Sigmoid colon (tissue), 7 donors: Measurements from ENCODE around the gene BCAS1. TPM values are rescaled to one million over a fixed set of nuclear protein-coding genes. Genes with fewer than 3 reads are reported as not detected.

Experiments
- DNase-seq: peaks from one replicate; pipeline ENCODE4 v3.0.0-alpha.2; 2019
- H3K27ac ChIP-seq, 4 donors: fragments of 200-600 bp; sonication (generic); one replicate each; pipeline ENCODE4 v1.5.1; 2016 to 2019; ENCODE audit warnings: mild to moderate bottlenecking in 1 of 4
- H3K27me3 ChIP-seq, 3 donors: fragments of 200-600 bp; sonication (generic); one replicate each; pipeline ENCODE4 v1.5.1; 2019; ENCODE audit warnings: mild to moderate bottlenecking in 1 of 3
- H3K36me3 ChIP-seq, 4 donors: fragments of 200-600 bp; sonication (generic); one replicate each; pipeline ENCODE4 v1.5.1; 2016 to 2019
- H3K4me1 ChIP-seq, 4 donors: fragments of 200-600 bp; sonication (generic); one replicate each; pipeline ENCODE4 v1.5.1; 2017 to 2019
- H3K4me3 ChIP-seq, 4 donors: fragments of 200-600 bp; sonication (generic); one replicate each; pipeline ENCODE4 v1.5.1; 2017 to 2019; ENCODE audit warnings: mild to moderate bottlenecking in 2 of 4, moderate library complexity in 1 of 4
- H3K9me3 ChIP-seq, 4 donors: fragments of 200-600 bp in 3 of 4; sonication (generic) in 3 of 4; one replicate each; pipeline versions ENCODE4 v1.5.1 to v1.6.1; 2013 to 2019
- CTCF ChIP-seq, 4 experiments: fragments of 450-650 bp in 3 of 4; fragments of 200-600 bp in 1 of 4; IDR thresholded peaks; one replicate each; pipeline ENCODE4 v1.5.1; 2016 to 2019; ENCODE audit warnings: antibody characterized with exemption in 4 of 4, mild to moderate bottlenecking in 3 of 4, moderate library complexity in 2 of 4
- EP300 ChIP-seq, 4 donors: sonication (generic); formaldehyde crosslinking; IDR thresholded peaks; one replicate each; pipeline ENCODE4 v1.6.1; 2017; ENCODE audit warnings: antibody characterized with exemption in 4 of 4
- POLR2A ChIP-seq, 2 donors: fragments of 450-650 bp; IDR thresholded peaks; one replicate each; pipeline ENCODE4 v1.6.1; 2016; ENCODE audit warnings: antibody characterized with exemption in 2 of 2, mild to moderate bottlenecking in 2 of 2, moderate library complexity in 2 of 2
- POLR2AphosphoS5 ChIP-seq, 4 donors: sonication (generic); formaldehyde crosslinking; IDR thresholded peaks; one replicate each; pipeline ENCODE4 v1.6.1; 2017; ENCODE audit warnings: antibody characterized with exemption in 4 of 4
- WGBS, 2 donors: extraction: QIAGEN DNeasy Blood & Tissue Kit; methylation state at CpG; one replicate each; pipeline ENCODE4 v1.1.7; 2013; 5-methylcytosine and 5-hydroxymethylcytosine counted together
- intact Hi-C: fragments of 100-400 bp; cut with DNase I; formaldehyde crosslinking; loops from one replicate; pipeline ENCODE4 v1.15.1; 2023
- polyA plus RNA-seq, 3 donors: library from polyadenylated mRNA; stranded (reverse); fragments of 200-250 nt; gene quantifications; one replicate each; pipeline ENCODE4 v1.2.3, GENCODE V29; 2013
- total RNA-seq, 4 donors: library from RNA; depleted of rRNA; stranded (reverse); fragments of >200 nt; gene quantifications; one replicate each; pipeline ENCODE4 v1.1.0, GENCODE V29; 2016
- donor health status: healthy with polysubstance abuse.
- donor health status: Bipolar disorder and iron deficiency.
- donor health status: healthy.

Gene BCAS1
- total and polyA plus RNA-seq, 7 donors: 0.71 to 198 (median 35.4) TPM; not detected in 2

GRCh38 chr20:54111460-54111859 is 41.1 kb upstream of the BCAS1 start:
- H3K27ac ChIP-seq: no peak overlapping the region
- WGBS, 2 donors: 87 to 94% methylated on average over 2 of the region's 2 CpGs
- DNase-seq: no peak
- no peaks in the 10 kb centered on the region for H3K9me3 ChIP-seq
- no peak for TF ChIP-seq CTCF (IDR thresholded peaks at IDR 0.05)
- TF ChIP-seq EP300 (IDR thresholded peaks at IDR 0.05): no peak
- no peak for TF ChIP-seq POLR2A (IDR thresholded peaks at IDR 0.05)
- no peak for TF ChIP-seq POLR2AphosphoS5 (IDR thresholded peaks at IDR 0.05)
- no peaks in the 10 kb centered on the region for H3K36me3 ChIP-seq
- intact Hi-C loops: no loop called here
- H3K27me3 ChIP-seq: no peaks in the 10 kb centered on the region
- H3K4me3 ChIP-seq: no peak overlapping the region
- H3K4me1 ChIP-seq: no peaks in the 10 kb centered on the region

GRCh38 chr20:54110457-54110856 is 40.1 kb upstream of the BCAS1 start:
- no peak overlapping the region for H3K27ac ChIP-seq
- H3K4me1 ChIP-seq: no peaks in the 10 kb centered on the region
- WGBS, 2 donors: 16 to 54% methylated on average over 3 of the region's 3 CpGs
- H3K4me3 ChIP-seq: no peak overlapping the region
- no peak for DNase-seq
- no peaks in the 10 kb centered on the region for H3K36me3 ChIP-seq
- TF ChIP-seq EP300 (IDR thresholded peaks at IDR 0.05) (no peak), POLR2A (IDR thresholded peaks at IDR 0.05) (no peak), POLR2AphosphoS5 (IDR thresholded peaks at IDR 0.05) (no peak), CTCF (IDR thresholded peaks at IDR 0.05) (no peak)
- no peaks in the 10 kb centered on the region for H3K27me3 ChIP-seq
- intact Hi-C loops: no loop called here
- no peaks in the 10 kb centered on the region for H3K9me3 ChIP-seq

GRCh38 chr20:54110041-54110440 is 39.6 kb upstream of the BCAS1 start:
- intact Hi-C loops: no loop called here
- H3K4me3 ChIP-seq: no peak overlapping the region
- no peak overlapping the region for H3K27ac ChIP-seq
- no peaks in the 10 kb centered on the region for H3K27me3 ChIP-seq
- H3K4me1 ChIP-seq: no peaks in the 10 kb centered on the region
- no peaks in the 10 kb centered on the region for H3K9me3 ChIP-seq
- H3K36me3 ChIP-seq: no peaks in the 10 kb centered on the region
- no peak for DNase-seq
- TF ChIP-seq CTCF (IDR thresholded peaks at IDR 0.05) (no peak), EP300 (IDR thresholded peaks at IDR 0.05) (no peak), POLR2A (IDR thresholded peaks at IDR 0.05) (no peak), POLR2AphosphoS5 (IDR thresholded peaks at IDR 0.05) (no peak)

GRCh38 chr20:54108817-54109216 is 38.4 kb upstream of the BCAS1 start:
- Histone ChIP-seq H3K4me3 (no peak overlapping the region), H3K27me3 (no peaks in the 10 kb centered on the region), H3K27ac (no peak overlapping the region), H3K36me3 (no peaks in the 10 kb centered on the region), H3K9me3 (no peaks in the 10 kb centered on the region), H3K4me1 (no peaks in the 10 kb centered on the region)
- TF ChIP-seq POLR2A (IDR thresholded peaks at IDR 0.05): no peak
- no peak for TF ChIP-seq POLR2AphosphoS5 (IDR thresholded peaks at IDR 0.05)
- no peak for TF ChIP-seq EP300 (IDR thresholded peaks at IDR 0.05)
- no peak for TF ChIP-seq CTCF (IDR thresholded peaks at IDR 0.05)
- intact Hi-C loops: no loop called here
- whole genome bisulfite sequencing, 2 donors: 87 to 92% methylated on average over 1 of the region's 1 CpG
- no peak for DNase-seq

GRCh38 chr20:54108326-54108642 is 37.9 kb upstream of the BCAS1 start:
- H3K27me3 ChIP-seq: no peaks in the 10 kb centered on the region
- intact Hi-C loops: no loop called here
- no peak overlapping the region for H3K27ac ChIP-seq

More at GRCh38 chr20:54108326-54108642, 37.9 kb upstream of the BCAS1 start:
- TF ChIP-seq POLR2A (IDR thresholded peaks at IDR 0.05) (no peak), CTCF (IDR thresholded peaks at IDR 0.05) (no peak), POLR2AphosphoS5 (IDR thresholded peaks at IDR 0.05) (no peak), EP300 (IDR thresholded peaks at IDR 0.05) (no peak)
- Histone ChIP-seq H3K4me3 (no peak overlapping the region), H3K9me3 (no peaks in the 10 kb centered on the region), H3K4me1 (no peaks in the 10 kb centered on the region), H3K36me3 (no peaks in the 10 kb centered on the region)
- no peak for DNase-seq
